Upper lobe of right lung (tissue), 1 donor: ENCODE data around the gene DHX9. TPM values are rescaled to one million over a fixed set of nuclear protein-coding genes. Genes with fewer than 3 reads are reported as not detected.

ENCODE experiments used
- ATAC-seq: fragments of 200-7000 bp; cut with Tn5 transposase; one replicate; pipeline ENCODE4 v1.9.1; 2020; ENCODE audit warnings: mild to moderate bottlenecking, moderate library complexity
- DNase-seq: peaks from one replicate; pipeline ENCODE4 v3.0.0-alpha.2; 2020
- H3K27ac ChIP-seq: fragments of 200-600 bp; one replicate; pipeline ENCODE4 v1.8.0; 2022
- H3K27me3 ChIP-seq: fragments of 200-600 bp; one replicate; pipeline ENCODE4 v1.8.0; 2022; ENCODE audit warnings: mild to moderate bottlenecking
- H3K36me3 ChIP-seq: fragments of 200-600 bp; one replicate; pipeline ENCODE4 v1.8.0; 2022
- H3K4me1 ChIP-seq: fragments of 200-600 bp; one replicate; pipeline ENCODE4 v1.8.0; 2022
- H3K4me3 ChIP-seq: fragments of 200-600 bp; one replicate; pipeline ENCODE4 v1.8.0; 2022; ENCODE audit warnings: mild to moderate bottlenecking
- H3K9me3 ChIP-seq: fragments of 200-600 bp; one replicate; pipeline ENCODE4 v1.8.0; 2022
- CTCF ChIP-seq: fragments of 200-600 bp; IDR thresholded peaks from one replicate; pipeline ENCODE4 v1.8.0; 2022; ENCODE audit warnings: antibody characterized with exemption
- intact Hi-C: fragments of 100-400 bp; cut with DNase I; formaldehyde crosslinking; loops from one replicate; pipeline ENCODE4 v1.11.0; 2022
- total RNA-seq: library from RNA; stranded (reverse); fragmentation: NEBNext Ultra II Directional; extraction: Animal tissue kit (Norgen Biotek cat#: 25700); gene quantifications from one replicate; pipeline ENCODE4 v1.2.1, GENCODE V29; 2021
- donor health status: DM: no; HTN: yes; CAD: no; lungs with severe emphysema.

DHX9 gene
- total RNA-seq, 1 donor from 2014 or later: 126 TPM

GRCh38 chr1:182842265-182842664, 3.1 kb downstream of the DHX9 start:
- Histone ChIP-seq H3K27ac (no peak overlapping the region), H3K9me3 (no peaks in the 10 kb centered on the region), H3K4me3 (no peak overlapping the region), H3K36me3 (peaks cover 47% of the 10 kb centered on the region), H3K27me3 (no peaks in the 10 kb centered on the region), H3K4me1 (peaks cover 40% of the 10 kb centered on the region)
- TF ChIP-seq CTCF: no peak
- ATAC-seq (no peak), DNase-seq (no peak)
- intact Hi-C loops: no loop called here

DNA sequence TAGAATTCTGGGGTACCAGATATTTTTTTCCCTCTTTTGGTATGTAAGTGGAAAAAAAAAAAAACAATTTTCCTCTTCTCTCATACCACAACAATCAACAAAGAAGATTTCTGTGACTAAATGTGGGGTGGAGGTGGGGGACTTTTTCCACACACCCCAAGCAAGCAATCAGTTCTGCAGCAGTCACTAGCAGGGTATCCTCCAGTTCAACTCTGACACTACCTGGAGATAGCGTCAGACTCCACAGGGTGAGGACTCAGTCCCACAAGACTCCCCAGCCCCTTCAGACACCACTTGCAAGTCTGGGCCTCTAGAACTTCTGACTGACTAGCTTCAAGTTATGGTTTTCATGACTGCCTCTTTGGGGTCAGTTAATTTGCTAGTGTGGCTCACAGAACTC, 6.2 kb downstream of the DHX9 start:
- no peaks in the 10 kb centered on the region for H3K9me3 ChIP-seq
- intact Hi-C loops: no loop called here
- DNase-seq (no peak), ATAC-seq (no peak)
- H3K4me1 ChIP-seq: peaks cover 39% of the 10 kb centered on the region
- TF ChIP-seq CTCF: no peak
- no peaks in the 10 kb centered on the region for H3K27me3 ChIP-seq
- H3K4me3 ChIP-seq: no peak overlapping the region
- peaks cover 78% of the 10 kb centered on the region for H3K36me3 ChIP-seq
- no peak overlapping the region for H3K27ac ChIP-seq

- Histone ChIP-seq H3K36me3 (peaks cover 83% of the 10 kb centered on the region), H3K4me1 (peaks cover 34% of the 10 kb centered on the region), H3K27ac (no peak overlapping the region), H3K4me3 (no peak overlapping the region), H3K9me3 (no peaks in the 10 kb centered on the region), H3K27me3 (no peaks in the 10 kb centered on the region)
- no peak for DNase-seq
- TF ChIP-seq CTCF: no peak
- no peak for ATAC-seq
- intact Hi-C loops: no loop called here
Measured at GRCh38 chr1:182845894-182846293, 6.7 kb downstream of the DHX9 start.

GRCh38 chr1:182847105-182847504, 8.0 kb downstream of the DHX9 start:
- Histone ChIP-seq H3K36me3 (peaks cover 92% of the 10 kb centered on the region), H3K9me3 (no peaks in the 10 kb centered on the region), H3K27ac (no peak overlapping the region), H3K4me1 (peaks cover 22% of the 10 kb centered on the region), H3K27me3 (no peaks in the 10 kb centered on the region), H3K4me3 (no peak overlapping the region)
- TF ChIP-seq CTCF: no peak
- DNase-seq: no peak
- no peak for ATAC-seq
- intact Hi-C loops: no loop called here

DNA sequence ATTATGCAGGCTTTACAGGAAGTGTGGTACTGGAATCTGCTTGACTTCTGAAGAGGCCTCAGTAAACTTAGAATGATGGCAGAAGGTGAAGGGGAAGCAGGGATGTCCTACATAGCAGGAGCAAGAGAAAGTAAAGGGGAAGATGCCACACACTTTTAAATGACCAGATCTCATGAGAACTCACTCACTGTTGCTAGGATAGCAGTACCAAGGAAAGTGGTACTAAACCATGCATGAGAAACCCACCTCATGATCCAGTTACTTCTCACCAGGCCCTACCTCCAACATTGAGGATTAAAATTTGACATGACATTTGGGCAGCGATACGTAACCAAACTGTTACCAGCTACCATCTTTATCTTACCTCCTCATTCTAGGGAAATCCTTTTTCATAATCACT, 9.6 kb downstream of the DHX9 start:
- intact Hi-C loops: no loop called here
- Histone ChIP-seq H3K4me3 (no peak overlapping the region), H3K36me3 (peaks cover 97% of the 10 kb centered on the region), H3K9me3 (no peaks in the 10 kb centered on the region), H3K4me1 (peaks cover 5% of the 10 kb centered on the region), H3K27me3 (no peaks in the 10 kb centered on the region), H3K27ac (no peak overlapping the region)
- ATAC-seq (no peak), DNase-seq (no peak)
- no peak for TF ChIP-seq CTCF

- TF ChIP-seq CTCF: no peak
- Histone ChIP-seq H3K9me3 (no peaks in the 10 kb centered on the region), H3K4me3 (no peak overlapping the region), H3K27me3 (no peaks in the 10 kb centered on the region), H3K27ac (no peak overlapping the region), H3K36me3 (peaks cover 97% of the 10 kb centered on the region), H3K4me1 (no peaks in the 10 kb centered on the region)
- intact Hi-C loops: no loop called here
- DNase-seq (no peak), ATAC-seq (no peak)
Measured at GRCh38 chr1:182850319-182850718, 11.2 kb downstream of the DHX9 start.
